HG02852 (cell line): ENCODE results near the gene RIMS3.
"Not testable (repeated sequence)": the region's sequence is repeated elsewhere in the genome, so short reads cannot be mapped to it uniquely, and the experiment has no call there.

ENCODE experiments used
- ATAC-seq: cut with Tn5 transposase; IDR thresholded peaks from one replicate; pipeline ENCODE4 v1.9.1; 2021; ENCODE audit warnings: mild to moderate bottlenecking, moderate library complexity; ENCODE audit not compliant: unreplicated experiment

Gene RIMS3

GRCh38 chr1:40665335-40666171 lies at the start of gene RIMS3:
Gene RIMS3, minus strand, starts transcription at chr1:40665682. Its CDS starts 23,757 bp downstream, at chr1:40641925.
- peak; percentile 80 for ATAC-seq

- ATAC-seq = no peak
Observed at GRCh38 chr1:40712997-40713396, 47.5 kb upstream of the RIMS3 start.

GRCh38 chr1:40712405-40712944 lies 47.0 kb upstream of the RIMS3 start:
- ATAC-seq = no peak

- no peak for ATAC-seq
Observed at GRCh38 chr1:40711465-40712404, 46.3 kb upstream of the RIMS3 start.

- ATAC-seq = no peak
Observed at GRCh38 chr1:40710581-40711315, 45.3 kb upstream of the RIMS3 start.

- no peak for ATAC-seq
Observed at GRCh38 chr1:40709802-40710278, 44.4 kb upstream of the RIMS3 start.

GRCh38 chr1:40709100-40709801 lies 43.8 kb upstream of the RIMS3 start:
- peak; percentile 92 for ATAC-seq

- peak; percentile 69 for ATAC-seq
Observed at GRCh38 chr1:40708750-40709099, 43.2 kb upstream of the RIMS3 start.

GRCh38 chr1:40706626-40707025 lies 41.1 kb upstream of the RIMS3 start:
- no peak for ATAC-seq

- no peak for ATAC-seq
Observed at GRCh38 chr1:40704817-40705733, 39.6 kb upstream of the RIMS3 start.

GRCh38 chr1:40703316-40703715 lies 37.8 kb upstream of the RIMS3 start:
- no peak for ATAC-seq

GRCh38 chr1:40702810-40703209 lies 37.3 kb upstream of the RIMS3 start:
- ATAC-seq = not testable (repeated sequence)

- ATAC-seq = no peak
Observed at GRCh38 chr1:40701684-40702083, 36.2 kb upstream of the RIMS3 start.

- ATAC-seq = peak; percentile 80
Observed at GRCh38 chr1:40699787-40700186, 34.3 kb upstream of the RIMS3 start.

- no peak for ATAC-seq
Observed at GRCh38 chr1:40697436-40697835, 32.0 kb upstream of the RIMS3 start.

GRCh38 chr1:40696294-40696693 lies 30.8 kb upstream of the RIMS3 start:
- ATAC-seq = no peak

- no peak for ATAC-seq
Observed at GRCh38 chr1:40694353-40694874, 28.9 kb upstream of the RIMS3 start.

GRCh38 chr1:40693425-40693824 lies 27.9 kb upstream of the RIMS3 start:
- ATAC-seq = no peak

- ATAC-seq = peak; percentile 6
Observed at GRCh38 chr1:40692429-40692895, 27.0 kb upstream of the RIMS3 start.
